ENCODE data around the gene PATJ.

DNA sequence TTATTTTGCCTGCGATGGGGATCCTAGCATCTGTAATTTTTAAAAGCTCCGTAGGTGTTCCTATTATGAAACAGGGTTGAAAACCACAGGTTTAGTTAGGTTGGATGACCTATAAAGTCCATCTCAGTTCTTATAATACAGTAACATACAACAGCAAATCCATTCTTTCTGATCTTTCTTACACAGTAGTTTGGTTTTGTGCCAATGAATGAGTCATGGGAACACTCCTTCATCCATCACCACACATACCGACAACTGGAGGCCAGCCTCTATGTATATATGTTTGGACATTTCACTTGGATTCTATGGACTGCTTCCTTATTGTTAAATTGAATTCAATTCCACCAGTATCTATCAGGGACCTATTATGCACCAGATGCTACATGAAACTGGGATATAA, 334.0 kb downstream of the PATJ start:
- TF ChIP-seq, protein P1, sequence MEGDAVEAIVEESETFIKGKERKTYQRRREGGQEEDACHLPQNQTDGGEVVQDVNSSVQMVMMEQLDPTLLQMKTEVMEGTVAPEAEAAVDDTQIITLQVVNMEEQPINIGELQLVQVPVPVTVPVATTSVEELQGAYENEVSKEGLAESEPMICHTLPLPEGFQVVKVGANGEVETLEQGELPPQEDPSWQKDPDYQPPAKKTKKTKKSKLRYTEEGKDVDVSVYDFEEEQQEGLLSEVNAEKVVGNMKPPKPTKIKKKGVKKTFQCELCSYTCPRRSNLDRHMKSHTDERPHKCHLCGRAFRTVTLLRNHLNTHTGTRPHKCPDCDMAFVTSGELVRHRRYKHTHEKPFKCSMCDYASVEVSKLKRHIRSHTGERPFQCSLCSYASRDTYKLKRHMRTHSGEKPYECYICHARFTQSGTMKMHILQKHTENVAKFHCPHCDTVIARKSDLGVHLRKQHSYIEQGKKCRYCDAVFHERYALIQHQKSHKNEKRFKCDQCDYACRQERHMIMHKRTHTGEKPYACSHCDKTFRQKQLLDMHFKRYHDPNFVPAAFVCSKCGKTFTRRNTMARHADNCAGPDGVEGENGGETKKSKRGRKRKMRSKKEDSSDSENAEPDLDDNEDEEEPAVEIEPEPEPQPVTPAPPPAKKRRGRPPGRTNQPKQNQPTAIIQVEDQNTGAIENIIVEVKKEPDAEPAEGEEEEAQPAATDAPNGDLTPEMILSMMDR (optimal IDR thresholded peaks at IDR 0.05 in 1 of 3, IDR thresholded peaks at IDR 0.05 in 1 of 3, conservative IDR thresholded peaks at IDR 0.05 in 1 of 3; ENCODE audit: extremely low read depth in 1 of 3, insufficient read depth in 2 of 3, low read length in 3 of 3): no peak
- TF ChIP-seq EZH2 (IDR thresholded peaks at IDR 0.05; ENCODE audit: low read length): no peak

Measured in keratinocyte (primary cell).